DOHH2 (cell line): Measurements from ENCODE around the gene SGSH.

Source experiments
- H3F3A ChIP-seq: fragments of 200-600 bp; sonication (generic), shearing (Covaris generic); 2 replicates; pipeline ENCODE4 v1.6.0; 2016; ENCODE audit warnings: antibody characterized with exemption, mild to moderate bottlenecking; ENCODE audit not compliant: control insufficient read depth, insufficient read depth
- H3K27ac ChIP-seq: fragments of 200-600 bp; sonication (generic); 2 replicates; pipeline ENCODE4 v1.5.1; 2014; ENCODE audit warnings: low read depth, mild to moderate bottlenecking, low read length, moderate library complexity
- H3K27me3 ChIP-seq: fragments of 200-600 bp; sonication (generic); 2 replicates; pipeline ENCODE4 v1.6.1; 2014; ENCODE audit warnings: mild to moderate bottlenecking, low read length, mixed read lengths; ENCODE audit not compliant: control insufficient read depth
- H3K36me3 ChIP-seq: fragments of 200-600 bp; sonication (generic); 2 replicates; pipeline ENCODE4 v1.6.1; 2014; ENCODE audit warnings: mild to moderate bottlenecking, low read length, moderate library complexity, mixed read lengths; ENCODE audit not compliant: control insufficient read depth
- H3K4me1 ChIP-seq: fragments of 200-600 bp; sonication (generic); 2 replicates; pipeline ENCODE4 v1.6.1; 2014; ENCODE audit warnings: mild to moderate bottlenecking, low read length, mixed read lengths; ENCODE audit not compliant: control insufficient read depth
- H3K4me2 ChIP-seq: fragments of 200-600 bp; sonication (generic); 2 replicates; pipeline ENCODE4 v1.6.0; 2014; ENCODE audit warnings: mild to moderate bottlenecking, low read length, moderate library complexity
- H3K4me3 ChIP-seq: fragments of 200-600 bp; sonication (generic); 2 replicates; pipeline ENCODE4 v1.5.1; 2014; ENCODE audit warnings: mild to moderate bottlenecking, low read length, mixed read lengths
- H3K79me2 ChIP-seq: fragments of 200-600 bp; sonication (generic); 2 replicates; pipeline ENCODE4 v1.6.1; 2014; ENCODE audit warnings: mild to moderate bottlenecking, low read length, mixed read lengths; ENCODE audit not compliant: control insufficient read depth
- H3K9me2 ChIP-seq: fragments of 200-600 bp; sonication (generic); replicated peaks from 2 replicates; pipeline ENCODE4 v1.6.1; 2014; ENCODE audit warnings: mild to moderate bottlenecking, low read length, mixed read lengths; ENCODE audit not compliant: control insufficient read depth
- H3K9me3 ChIP-seq: fragments of 200-600 bp; sonication (generic); 2 replicates; pipeline ENCODE4 v1.6.1; 2014; ENCODE audit warnings: antibody characterized with exemption, low read length, mixed read lengths; ENCODE audit not compliant: control insufficient read depth, insufficient read depth
- H4K20me1 ChIP-seq: fragments of 200-600 bp; sonication (generic); 2 replicates; pipeline ENCODE4 v1.6.0; 2014; ENCODE audit warnings: low read depth, mild to moderate bottlenecking, antibody characterized with exemption, low read length, moderate library complexity; ENCODE audit not compliant: control insufficient read depth, insufficient read depth
- EZH2phosphoT487 ChIP-seq: fragments of 200-600 bp; sonication (generic); IDR thresholded peaks from 2 replicates; pipeline ENCODE4 v1.6.1; 2017; ENCODE audit warnings: borderline replicate concordance, mild to moderate bottlenecking, antibody characterized with exemption, low read length, moderate library complexity, mixed read lengths
- TF ChIP-seq, protein P1 (sequence below): fragments of 200-600 bp; sonication (generic); IDR thresholded peaks from one replicate; pipeline ENCODE4 v1.5.1; 2014; ENCODE audit warnings: antibody characterized with exemption, mild to moderate bottlenecking, low read depth, low read length; ENCODE audit not compliant: poor library complexity, severe bottlenecking

SGSH gene

DNA sequence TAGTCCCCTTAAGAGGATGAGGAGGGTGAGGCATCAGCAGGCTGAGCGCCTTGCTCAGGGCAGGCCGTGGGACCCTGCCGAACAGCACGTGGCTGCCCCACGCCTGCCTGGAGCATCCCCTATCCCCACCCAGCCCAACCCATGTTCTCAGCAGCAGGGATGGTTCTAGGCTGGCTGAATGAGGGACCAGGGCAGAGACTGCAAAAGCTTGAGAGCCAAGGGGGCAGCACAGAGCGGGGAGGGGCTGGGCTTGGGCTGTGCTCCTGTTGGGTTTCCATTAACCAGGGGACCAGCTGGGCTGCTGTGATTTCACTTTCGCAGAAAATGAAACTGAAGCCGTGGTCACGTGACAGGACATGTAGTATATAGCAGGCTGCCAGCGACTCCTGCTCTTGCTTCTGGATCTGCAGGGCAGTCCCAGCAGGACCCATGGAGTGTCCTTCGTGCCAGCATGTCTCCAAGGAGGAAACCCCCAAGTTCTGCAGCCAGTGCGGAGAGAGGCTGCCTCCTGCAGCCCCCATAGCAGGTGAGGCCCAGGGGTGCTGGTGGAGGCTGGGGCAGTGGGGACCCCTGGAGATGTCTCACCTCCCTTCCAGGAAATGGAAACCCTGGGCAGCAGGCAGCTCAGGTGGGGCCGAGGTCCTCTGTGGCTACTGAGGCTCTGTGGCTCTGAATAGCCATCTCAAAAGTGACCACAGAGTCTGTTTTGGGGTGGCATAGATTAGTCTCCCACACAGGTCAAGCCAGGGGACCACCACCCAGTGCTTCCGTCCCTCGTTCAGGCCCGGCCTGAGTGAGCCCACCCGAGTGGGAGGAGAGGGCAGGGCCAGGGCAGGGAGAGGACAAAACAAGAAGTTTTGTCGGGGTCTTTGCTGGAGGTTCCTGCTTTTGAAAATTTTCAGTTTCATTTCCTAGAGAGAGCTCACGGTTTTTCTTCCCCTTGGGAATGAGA lies 43.4 kb upstream of the SGSH start:
- Histone ChIP-seq H3K27me3 (peaks cover 63% of the 10 kb centered on the region), H3F3A (peaks cover 23% of the 10 kb centered on the region), H3K4me1 (peaks cover 32% of the 10 kb centered on the region), H3K79me2 (no peaks in the 10 kb centered on the region), H3K27ac (no peak overlapping the region), H3K4me2 (peak overlapping the region; percentile 59), H4K20me1 (peaks cover 4% of the 10 kb centered on the region; the same call in 1 of the 2 replicates), H3K9me2 (no peaks in the 10 kb centered on the region), H3K36me3 (no peaks in the 10 kb centered on the region), H3K4me3 (peak overlapping the region; percentile 8; the same call in 1 of the 2 replicates), H3K9me3 (no peaks in the 10 kb centered on the region)
- TF ChIP-seq, protein P1, sequence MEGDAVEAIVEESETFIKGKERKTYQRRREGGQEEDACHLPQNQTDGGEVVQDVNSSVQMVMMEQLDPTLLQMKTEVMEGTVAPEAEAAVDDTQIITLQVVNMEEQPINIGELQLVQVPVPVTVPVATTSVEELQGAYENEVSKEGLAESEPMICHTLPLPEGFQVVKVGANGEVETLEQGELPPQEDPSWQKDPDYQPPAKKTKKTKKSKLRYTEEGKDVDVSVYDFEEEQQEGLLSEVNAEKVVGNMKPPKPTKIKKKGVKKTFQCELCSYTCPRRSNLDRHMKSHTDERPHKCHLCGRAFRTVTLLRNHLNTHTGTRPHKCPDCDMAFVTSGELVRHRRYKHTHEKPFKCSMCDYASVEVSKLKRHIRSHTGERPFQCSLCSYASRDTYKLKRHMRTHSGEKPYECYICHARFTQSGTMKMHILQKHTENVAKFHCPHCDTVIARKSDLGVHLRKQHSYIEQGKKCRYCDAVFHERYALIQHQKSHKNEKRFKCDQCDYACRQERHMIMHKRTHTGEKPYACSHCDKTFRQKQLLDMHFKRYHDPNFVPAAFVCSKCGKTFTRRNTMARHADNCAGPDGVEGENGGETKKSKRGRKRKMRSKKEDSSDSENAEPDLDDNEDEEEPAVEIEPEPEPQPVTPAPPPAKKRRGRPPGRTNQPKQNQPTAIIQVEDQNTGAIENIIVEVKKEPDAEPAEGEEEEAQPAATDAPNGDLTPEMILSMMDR, result no peak
- TF ChIP-seq EZH2phosphoT487, result no peak

DNA sequence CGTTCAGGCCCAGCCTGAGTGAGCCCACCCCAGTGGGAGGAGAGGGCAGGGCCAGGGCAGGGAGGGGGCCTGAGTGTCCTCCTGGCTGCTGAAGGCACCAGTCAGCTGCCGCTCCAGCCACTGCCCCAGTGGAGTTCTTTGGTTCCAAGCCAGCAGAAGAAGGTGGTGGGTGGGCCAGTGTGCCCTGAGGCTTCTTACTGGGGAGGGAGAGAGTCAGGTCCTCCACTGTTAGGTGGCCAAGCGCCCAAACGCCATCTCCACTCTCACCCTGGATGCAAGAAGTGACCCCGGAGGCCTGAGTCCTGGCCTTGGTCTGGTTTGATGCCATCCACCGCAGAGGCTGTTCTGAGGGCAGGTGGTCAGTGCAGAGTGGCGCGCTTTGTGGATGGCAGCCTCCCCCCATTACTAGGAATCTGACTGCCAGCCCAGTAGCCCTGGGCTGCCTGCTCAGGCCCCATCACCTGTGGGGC lies 42.7 kb upstream of the SGSH start:
- Histone ChIP-seq H3K4me3 (peak overlapping the region; percentile 8; the same call in 1 of the 2 replicates), H3K79me2 (no peaks in the 10 kb centered on the region), H3K27ac (no peak overlapping the region), H3K9me3 (no peaks in the 10 kb centered on the region), H3K4me1 (peaks cover 32% of the 10 kb centered on the region), H3K4me2 (no peak overlapping the region), H3K36me3 (no peaks in the 10 kb centered on the region), H3K27me3 (peaks cover 66% of the 10 kb centered on the region), H3F3A (peaks cover 24% of the 10 kb centered on the region), H4K20me1 (peaks cover 4% of the 10 kb centered on the region; the same call in 1 of the 2 replicates), H3K9me2 (no peaks in the 10 kb centered on the region)
- TF ChIP-seq, protein P1, result no peak
- no peak for TF ChIP-seq EZH2phosphoT487

DNA sequence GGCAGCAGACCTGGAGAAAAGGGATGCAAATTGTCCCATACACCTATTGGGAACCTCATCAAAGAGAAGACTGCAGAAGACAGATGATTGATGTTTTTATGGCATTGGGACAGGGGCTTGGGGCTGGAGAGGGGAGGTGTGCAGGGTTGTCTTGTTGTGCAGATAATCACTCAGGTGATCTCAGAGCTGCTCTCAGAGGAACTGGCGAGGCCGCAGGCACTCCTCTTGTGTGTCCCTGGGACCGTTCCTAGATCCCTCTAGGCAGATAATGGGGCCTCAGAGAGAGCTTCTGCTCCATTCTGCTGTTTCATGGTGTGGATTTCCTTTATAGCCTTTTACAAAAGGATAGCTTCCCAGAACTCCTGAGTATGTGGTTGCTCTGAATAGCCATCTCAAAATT lies 42.2 kb upstream of the SGSH start:
- H3K27me3 ChIP-seq, result peaks cover 69% of the 10 kb centered on the region
- H4K20me1 ChIP-seq, result peaks cover 4% of the 10 kb centered on the region; the same call in 1 of the 2 replicates
- H3F3A ChIP-seq, result peaks cover 24% of the 10 kb centered on the region
- H3K4me2 ChIP-seq, result no peak overlapping the region
- no peak overlapping the region for H3K4me3 ChIP-seq
- no peaks in the 10 kb centered on the region for H3K9me3 ChIP-seq
- no peaks in the 10 kb centered on the region for H3K9me2 ChIP-seq
- no peaks in the 10 kb centered on the region for H3K36me3 ChIP-seq
- H3K4me1 ChIP-seq, result peaks cover 32% of the 10 kb centered on the region
- no peak for TF ChIP-seq EZH2phosphoT487
- TF ChIP-seq, protein P1, result no peak
- no peaks in the 10 kb centered on the region for H3K79me2 ChIP-seq
- no peak overlapping the region for H3K27ac ChIP-seq
